PC-9 (cell line): ENCODE measurements around the gene PTGR3. TPM values are rescaled to one million over a fixed set of nuclear protein-coding genes. Genes with fewer than 3 reads are reported as not detected.

Experiments
- BruUV-seq: library from RNA; stranded (reverse); fragments of 400-500 nt; replicated peaks from 2 replicates; lab custom pipeline; 2021; lab: Mats Ljungman, UMichigan
- CTCF ChIA-PET: fragments of 300-600 bp; sonication (Branson Sonifier 250); formaldehyde crosslinking; loops from one replicate; lab custom pipeline; 2022; ENCODE audit warnings: antibody characterized with exemption; lab: Charles Lee
- POLR2A ChIA-PET: fragments of 300-600 bp; sonication (Branson Sonifier 250); formaldehyde crosslinking; loops from one replicate; lab custom pipeline; 2022; ENCODE audit warnings: antibody characterized with exemption; ENCODE audit not compliant: unreplicated experiment; lab: Charles Lee
- DNase-seq, 2 experiments: peaks; one replicate each; pipeline versions ENCODE4 v3.0.0 to v3.0.0-alpha.2; 2015 to 2022; ENCODE audit warnings: mixed read lengths in 1 of 2
- H2AFZ ChIP-seq: fragments of 200-600 bp; sonication (generic); 2 replicates; pipeline ENCODE4 v1.8.1; 2017; ENCODE audit warnings: antibody characterized with exemption
- H3F3A ChIP-seq: fragments of 200-600 bp; sonication (generic); 2 replicates; pipeline ENCODE4 v1.8.1; 2017; ENCODE audit warnings: antibody characterized with exemption, mild to moderate bottlenecking, low read depth; ENCODE audit not compliant: insufficient read depth
- H3K27ac ChIP-seq: fragments of 200-600 bp; sonication (generic); 2 replicates; pipeline ENCODE4 v1.6.1; 2016; ENCODE audit warnings: mixed run types
- H3K27me3 ChIP-seq: fragments of 200-600 bp; sonication (generic); 2 replicates; pipeline ENCODE4 v1.6.1; 2016; ENCODE audit warnings: low read depth, mixed run types; ENCODE audit not compliant: insufficient read depth
- H3K36me3 ChIP-seq: fragments of 200-600 bp; sonication (generic); 2 replicates; pipeline ENCODE4 v1.6.1; 2016; ENCODE audit warnings: low read depth, mixed run types
- H3K4me1 ChIP-seq: fragments of 200-600 bp; sonication (generic); replicated peaks from 2 replicates; pipeline ENCODE4 v1.6.1; 2016; ENCODE audit warnings: mixed run types; ENCODE audit not compliant: insufficient read depth
- H3K4me2 ChIP-seq: fragments of 200-600 bp; sonication (generic); 2 replicates; pipeline ENCODE4 v1.6.1; 2017; ENCODE audit warnings: mixed run types
- H3K4me3 ChIP-seq: fragments of 200-600 bp; sonication (generic); 2 replicates; pipeline ENCODE4 v1.6.1; 2016; ENCODE audit warnings: mixed run types
- H3K79me2 ChIP-seq: fragments of 200-600 bp; sonication (generic); 2 replicates; pipeline ENCODE4 v1.6.1; 2017; ENCODE audit warnings: low read depth, mixed run types
- H3K9me2 ChIP-seq: fragments of 200-600 bp; sonication (generic); 2 replicates; pipeline ENCODE4 v1.8.1; 2017; ENCODE audit warnings: mild to moderate bottlenecking; ENCODE audit not compliant: insufficient read depth
- H3K9me3 ChIP-seq: fragments of 200-600 bp; sonication (generic); 2 replicates; pipeline ENCODE4 v1.8.1; 2016; ENCODE audit warnings: low read depth; ENCODE audit not compliant: insufficient read depth
- H4K20me1 ChIP-seq: fragments of 200-600 bp; sonication (generic); 2 replicates; pipeline ENCODE4 v1.8.1; 2017; ENCODE audit not compliant: insufficient read depth
- CTCF ChIP-seq: fragments of 200-600 bp; sonication (generic); conservative IDR thresholded peaks from 2 replicates; pipeline ENCODE4 v1.6.1; 2017; ENCODE audit warnings: mixed run types, antibody characterized with exemption, mild to moderate bottlenecking, moderate library complexity
- EZH2 ChIP-seq: fragments of 200-600 bp; sonication (generic); IDR thresholded peaks from 2 replicates; pipeline ENCODE4 v1.8.0; 2017; ENCODE audit warnings: antibody characterized with exemption, low read depth
- intact Hi-C: fragments of 100-400 bp; cut with micrococcal nuclease; formaldehyde crosslinking; loops from one replicate; pipeline ENCODE4 v1.10.0; 2022; ENCODE audit not compliant: unreplicated experiment
- total RNA-seq: library from RNA; stranded (reverse); gene quantifications from 2 replicates; pipeline ENCODE4 v1.2.3, GENCODE V29; 2021

The PTGR3 gene
- total RNA-seq, 1 experiment from 2014 or later, result 38.4 TPM

DNA sequence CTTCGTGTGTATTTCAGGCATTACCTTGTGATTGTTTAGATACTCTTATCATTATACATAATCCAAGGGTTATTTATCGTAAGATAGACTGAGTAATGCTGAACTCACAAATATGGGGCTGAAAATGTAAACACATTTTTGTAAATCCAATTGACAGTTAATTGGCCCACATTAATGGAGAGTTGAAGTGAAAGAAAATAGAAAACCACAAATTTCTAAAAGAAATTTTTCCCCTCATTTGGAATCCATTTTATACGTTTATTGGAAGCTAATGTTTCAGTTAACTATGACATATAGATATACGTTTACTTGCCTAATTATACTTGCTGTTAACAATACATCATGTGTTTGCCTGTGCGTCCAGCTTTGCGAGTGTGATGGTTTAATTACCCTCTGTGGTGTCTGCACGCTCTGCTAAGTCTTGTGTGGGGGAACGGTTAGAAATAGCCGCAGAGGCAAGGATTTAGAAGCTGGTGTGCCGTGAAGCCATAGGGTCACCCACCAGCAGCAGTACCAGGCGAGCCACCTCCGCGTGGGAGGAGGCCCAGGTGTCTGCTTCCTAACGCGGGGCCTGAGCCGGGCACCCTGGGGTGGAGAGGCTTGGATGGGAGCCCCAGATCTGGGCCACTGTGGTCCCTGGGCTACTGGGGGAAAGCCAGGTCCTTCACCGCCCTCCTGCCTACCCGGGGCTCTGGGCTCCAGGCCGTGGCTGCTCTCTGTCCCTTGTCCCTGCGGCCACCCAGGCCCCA lies 39.7 kb upstream of the PTGR3 start:
- peak overlapping the region; percentile 51 for H3K4me2 ChIP-seq
- CTCF ChIA-PET, result interaction anchor here (0.6 kb wide), 1 partner anchor 967 kb away, joined by 4 read pairs; no protein-coding TSS in a partner anchor
- H3K9me2 ChIP-seq, result no peaks in the 10 kb centered on the region
- POLR2A ChIA-PET, result interaction anchor here (0.6 kb wide), 1 partner anchor 1901 kb away, joined by 3 read pairs; no protein-coding TSS in a partner anchor
- H3K27ac ChIP-seq, result no peak overlapping the region
- no peaks in the 10 kb centered on the region for H3K9me3 ChIP-seq
- TF ChIP-seq CTCF, result no peak
- TF ChIP-seq EZH2, result no peak
- no peaks in the 10 kb centered on the region for H3F3A ChIP-seq
- H3K36me3 ChIP-seq, result no peaks in the 10 kb centered on the region
- H3K27me3 ChIP-seq, result no peaks in the 10 kb centered on the region
- intact Hi-C loops, result no loop called here
- peak overlapping the region; percentile 55; the same call in 1 of the 2 replicates for H2AFZ ChIP-seq
- H3K4me1 ChIP-seq, result 0 out of 2 replicates have a peak, but pooled peaks cover 4% of the 10 kb centered on the region
- no peaks in the 10 kb centered on the region for H4K20me1 ChIP-seq
- BruUV-seq, result no TSS peak
- no peak for DNase-seq
- no peak overlapping the region for H3K4me3 ChIP-seq
- H3K79me2 ChIP-seq, result no peaks in the 10 kb centered on the region

DNA sequence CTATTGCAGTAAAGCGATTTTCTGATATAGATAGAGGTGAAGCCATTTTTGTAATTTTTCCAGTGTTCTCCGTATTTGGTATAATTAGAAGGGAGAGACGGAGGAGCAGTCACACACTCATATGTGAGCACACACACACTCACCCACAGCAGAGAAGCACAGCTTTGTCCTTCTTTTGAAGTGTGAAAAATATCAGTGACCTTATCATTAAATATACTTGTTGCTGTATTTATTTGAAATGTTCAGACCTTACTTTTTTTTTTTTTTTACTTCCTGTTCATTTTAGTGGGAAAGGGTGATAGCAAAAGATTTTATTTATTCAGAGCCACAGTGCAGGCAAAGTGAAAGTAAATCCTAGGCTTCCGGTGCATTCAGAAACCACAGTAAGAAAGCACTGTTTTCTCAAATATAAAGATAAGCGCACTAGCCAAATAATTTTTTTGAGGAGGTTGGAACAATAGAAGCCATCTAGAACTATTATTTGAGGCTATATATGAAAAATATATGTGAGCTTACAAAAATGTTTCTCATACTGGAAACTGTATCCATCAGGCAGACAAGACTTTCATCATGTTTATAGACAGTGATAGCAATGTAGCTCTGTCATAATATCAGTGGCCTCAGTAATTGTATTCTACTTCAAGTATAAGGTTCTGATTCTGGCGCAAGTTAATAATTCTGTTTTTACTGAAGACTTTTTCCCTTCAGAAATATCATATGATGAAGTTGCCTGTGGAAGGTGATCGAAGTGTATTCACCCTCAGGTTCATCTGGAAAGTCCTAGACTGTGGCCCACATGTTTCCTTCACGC lies 38.9 kb upstream of the PTGR3 start:
- Histone ChIP-seq H3F3A (no peaks in the 10 kb centered on the region), H3K27ac (no peak overlapping the region), H3K9me2 (no peaks in the 10 kb centered on the region), H3K9me3 (no peaks in the 10 kb centered on the region), H3K79me2 (no peaks in the 10 kb centered on the region), H3K4me1 (0 out of 2 replicates have a peak, but pooled peaks cover 4% of the 10 kb centered on the region), H3K36me3 (no peaks in the 10 kb centered on the region), H4K20me1 (peaks cover 3% of the 10 kb centered on the region; the same call in 1 of the 2 replicates), H3K27me3 (no peaks in the 10 kb centered on the region), H2AFZ (peak overlapping the region; percentile 55), H3K4me2 (peak overlapping the region; percentile 51), H3K4me3 (peak overlapping the region; percentile 35; the same call in 1 of the 2 replicates)
- no TSS peak for BruUV-seq
- TF ChIP-seq CTCF, result no peak
- TF ChIP-seq EZH2, result no peak
- DNase-seq, result no peak
- intact Hi-C loops, result no loop called here
- ChIA-PET CTCF (no interaction called here), POLR2A (interaction anchor here (0.6 kb wide), 1 partner anchor 1901 kb away, joined by 3 read pairs; no protein-coding TSS in a partner anchor)
